H9 (cell line): ENCODE results near the gene KRT8. TPM values are rescaled to one million over a fixed set of nuclear protein-coding genes. Genes with fewer than 3 reads are reported as not detected.

Experiments used
- DNase-seq: peaks from one replicate; pipeline ENCODE4 v3.0.0-alpha.2; 2017
- H2AFZ ChIP-seq: one replicate; pipeline ENCODE4 v1.6.1; 2013; ENCODE audit warnings: mild to moderate bottlenecking, low read length, control low read depth, moderate library complexity
- H2AK5ac ChIP-seq: 2 replicates; pipeline ENCODE4 v1.6.1; 2013; ENCODE audit warnings: low read length, control low read depth, mixed read lengths; ENCODE audit not compliant: insufficient read length
- H2BK120ac ChIP-seq: one replicate; pipeline ENCODE4 v1.6.1; 2013; ENCODE audit warnings: low read depth, mild to moderate bottlenecking, low read length, control low read depth, inconsistent platforms; ENCODE audit not compliant: poor library complexity, severe bottlenecking
- H2BK12ac ChIP-seq: 2 replicates; pipeline ENCODE4 v1.6.1; 2013; ENCODE audit warnings: low read length, control low read depth, mixed read lengths, low read depth; ENCODE audit not compliant: insufficient read length
- H2BK15ac ChIP-seq: 2 replicates; pipeline ENCODE4 v1.6.1; 2013; ENCODE audit warnings: low read depth, low read length, control low read depth
- H2BK20ac ChIP-seq: one replicate; pipeline ENCODE4 v1.6.1; 2013; ENCODE audit warnings: low read depth, mild to moderate bottlenecking, low read length, control low read depth, inconsistent platforms; ENCODE audit not compliant: poor library complexity, severe bottlenecking
- H2BK5ac ChIP-seq: 2 replicates; pipeline ENCODE4 v1.6.1; 2013; ENCODE audit warnings: low read length, control low read depth, mixed read lengths; ENCODE audit not compliant: insufficient read length
- H3K14ac ChIP-seq: 2 replicates; pipeline ENCODE4 v1.6.1; 2013; ENCODE audit warnings: low read length, control low read depth; ENCODE audit not compliant: insufficient read depth
- H3K18ac ChIP-seq: 2 replicates; pipeline ENCODE4 v1.6.1; 2013; ENCODE audit warnings: low read depth, mild to moderate bottlenecking, mixed read lengths, low read length, control low read depth; ENCODE audit not compliant: insufficient read length
- H3K23ac ChIP-seq: 2 replicates; pipeline ENCODE4 v1.6.1; 2013; ENCODE audit warnings: low read length, control low read depth, mixed read lengths, low read depth; ENCODE audit not compliant: insufficient read length
- H3K23me2 ChIP-seq: 2 replicates; pipeline ENCODE4 v1.6.1; 2013; ENCODE audit warnings: low read depth, mild to moderate bottlenecking, mixed read lengths, low read length, control low read depth; ENCODE audit not compliant: insufficient read length, poor library complexity, severe bottlenecking
- H3K27ac ChIP-seq: 2 replicates; pipeline ENCODE4 v1.5.1; 2013; ENCODE audit warnings: low read length, control low read depth, mixed read lengths, low read depth; ENCODE audit not compliant: insufficient read length
- H3K27me3 ChIP-seq: 2 replicates; pipeline ENCODE4 v1.6.1; 2013; ENCODE audit warnings: low read length, control low read depth, inconsistent platforms; ENCODE audit not compliant: insufficient read depth
- H3K4ac ChIP-seq: 2 replicates; pipeline ENCODE4 v1.6.1; 2013; ENCODE audit warnings: low read depth, mild to moderate bottlenecking, control low read depth, inconsistent platforms, low read length, moderate library complexity
- H3K4me1 ChIP-seq: 2 replicates; pipeline ENCODE4 v1.6.1; 2013; ENCODE audit warnings: low read length, control low read depth, inconsistent platforms; ENCODE audit not compliant: insufficient read depth
- H3K4me2 ChIP-seq: 2 replicates; pipeline ENCODE4 v1.6.1; 2013; ENCODE audit warnings: low read length, control low read depth, mixed read lengths; ENCODE audit not compliant: insufficient read length, insufficient read depth
- H3K56ac ChIP-seq: 2 replicates; pipeline ENCODE4 v1.6.1; 2013; ENCODE audit warnings: low read depth, mild to moderate bottlenecking, mixed read lengths, low read length, control low read depth; ENCODE audit not compliant: insufficient read length
- H3K79me1 ChIP-seq: 2 replicates; pipeline ENCODE4 v1.6.1; 2013; ENCODE audit warnings: low read depth, mild to moderate bottlenecking, moderate library complexity, low read length, control low read depth, inconsistent platforms; ENCODE audit not compliant: insufficient read depth, poor library complexity, severe bottlenecking
- H3K79me2 ChIP-seq: 2 replicates; pipeline ENCODE4 v1.6.1; 2013; ENCODE audit warnings: low read length, control low read depth, inconsistent platforms; ENCODE audit not compliant: insufficient read depth
- H3K9ac ChIP-seq: 2 replicates; pipeline ENCODE4 v1.6.1; 2013; ENCODE audit warnings: low read length, control low read depth, mixed read lengths; ENCODE audit not compliant: insufficient read length; ENCODE audit errors: extremely low read depth
- H3K9me3 ChIP-seq: one replicate; pipeline ENCODE4 v1.6.1; 2013; ENCODE audit warnings: low read depth, low read length, inconsistent platforms; ENCODE audit not compliant: control insufficient read depth
- H3T11ph ChIP-seq: one replicate; pipeline ENCODE4 v1.6.1; 2013; ENCODE audit warnings: mild to moderate bottlenecking, low read length, control low read depth, inconsistent platforms
- H4K20me1 ChIP-seq: one replicate; pipeline ENCODE4 v1.6.1; 2013; ENCODE audit not compliant: control insufficient read depth, insufficient read length, insufficient read depth
- H4K5ac ChIP-seq: 2 replicates; pipeline ENCODE4 v1.6.1; 2013; ENCODE audit warnings: low read depth, mild to moderate bottlenecking, mixed read lengths, low read length, control low read depth; ENCODE audit not compliant: insufficient read length
- H4K8ac ChIP-seq: replicated peaks from 2 replicates; pipeline ENCODE4 v1.6.1; 2013; ENCODE audit warnings: low read length, control low read depth, mixed read lengths, low read depth; ENCODE audit not compliant: insufficient read length
- H4K91ac ChIP-seq: 2 replicates; pipeline ENCODE4 v1.6.1; 2013; ENCODE audit warnings: low read depth, mild to moderate bottlenecking, moderate library complexity, mixed read lengths, low read length, control low read depth; ENCODE audit not compliant: insufficient read length
- H3K27ac Mint-ChIP-seq, 3 experiments: 2 replicates in 2 of 3; 3 replicates in 1 of 3; pipeline ENCODE4 v1.8.0; 2020 to 2021; ENCODE audit warnings: mixed read lengths in 3 of 3, mild to moderate bottlenecking in 1 of 3, moderate library complexity in 1 of 3
- H3K27me3 Mint-ChIP-seq: 2 replicates; pipeline ENCODE4 v1.8.0; 2021; ENCODE audit warnings: low read depth, mild to moderate bottlenecking, moderate library complexity, mixed read lengths
- H3K36me3 Mint-ChIP-seq, 3 experiments: 2 replicates in 2 of 3; 3 replicates in 1 of 3; pipeline ENCODE4 v1.8.0; 2020 to 2021; ENCODE audit warnings: low read depth in 3 of 3, mixed read lengths in 3 of 3; ENCODE audit not compliant: insufficient read depth in 1 of 3
- H3K4me1 Mint-ChIP-seq, 2 experiments: 2 replicates each; pipeline ENCODE4 v1.8.0; 2020; ENCODE audit warnings: mixed read lengths in 2 of 2
- H3K4me3 Mint-ChIP-seq, 2 experiments: 2 replicates in 1 of 2; 3 replicates in 1 of 2; pipeline ENCODE4 v1.8.0; 2020 to 2021; ENCODE audit warnings: mild to moderate bottlenecking in 2 of 2, mixed read lengths in 2 of 2, moderate library complexity in 1 of 2
- H3K9me3 Mint-ChIP-seq, 2 experiments: 2 replicates in 1 of 2; 3 replicates in 1 of 2; pipeline ENCODE4 v1.8.0; 2020; ENCODE audit warnings: mild to moderate bottlenecking in 2 of 2, mixed read lengths in 2 of 2, moderate library complexity in 1 of 2
- CTCF ChIP-seq: fragments of 200-600 bp; sonication (generic); conservative IDR thresholded peaks from 3 replicates; pipeline ENCODE4 v1.8.0; 2021; ENCODE audit warnings: antibody characterized with exemption, mild to moderate bottlenecking
- WGBS: extraction: QIAGEN DNeasy Blood & Tissue Kit; methylation state at CpG from one replicate; pipeline ENCODE4 v1.1.7; 2013; ENCODE audit warnings: missing lambda C conversion rate, low lambda C conversion rate, mixed read lengths; ENCODE audit not compliant: insufficient read length; ENCODE audit errors: extremely low coverage; 5-methylcytosine and 5-hydroxymethylcytosine counted together
- total RNA-seq: library from RNA; stranded (reverse); gene quantifications from 2 replicates; pipeline ENCODE4 v1.2.1, GENCODE V29; 2021

KRT8 gene
- total RNA-seq, 1 experiment from 2014 or later = 244 TPM

- H3K14ac ChIP-seq = no peak overlapping the region
- no peak overlapping the region for H2AK5ac ChIP-seq
- H3K79me2 ChIP-seq = peaks cover 10% of the 10 kb centered on the region; the same call in 1 of the 2 replicates
- TF ChIP-seq CTCF = no peak
- no peak overlapping the region for H3K27ac ChIP-seq
- no peak overlapping the region for H2AFZ ChIP-seq
- H4K5ac ChIP-seq = no peak overlapping the region
- Mint-ChIP-seq H3K27me3 (no peaks in the 10 kb centered on the region), H3K36me3 (peaks cover 35 to 40% (median 37%) of the 10 kb centered on the region in 3 experiments; a peak in 6 of 7 replicates), H3K9me3 (no peaks in the 10 kb centered on the region; a peak in 1 of 5 replicates), H3K27ac (peak overlapping the region in 1 of 3 experiments; percentile 52; a peak in 1 of 7 replicates), H3K4me1 (peaks cover 28 to 34% of the 10 kb centered on the region in 2 experiments), H3K4me3 (no peak overlapping the region; a peak in 1 of 5 replicates)
- 0 out of 2 replicates have a peak, but pooled peaks cover 2% of the 10 kb centered on the region for H3K4me1 ChIP-seq
- no peak overlapping the region for H3K4ac ChIP-seq
- peaks cover 8% of the 10 kb centered on the region for H3K23me2 ChIP-seq
- DNase-seq = no peak
- no peaks in the 10 kb centered on the region for H3K9me3 ChIP-seq
- no peak overlapping the region for H3K18ac ChIP-seq
- no peak overlapping the region for H3K4me2 ChIP-seq
- no peak overlapping the region for H3K23ac ChIP-seq
- whole genome bisulfite sequencing = no CpG with 5 or more reads among the region's 7 CpGs
- H3T11ph ChIP-seq = no peak overlapping the region
- H4K8ac ChIP-seq = no peak overlapping the region
- no peak overlapping the region for H2BK120ac ChIP-seq
- no peaks in the 10 kb centered on the region for H4K20me1 ChIP-seq
- H3K79me1 ChIP-seq = peaks cover 4% of the 10 kb centered on the region
- no peak overlapping the region for H2BK20ac ChIP-seq
- no peak overlapping the region for H2BK15ac ChIP-seq
- H3K9ac ChIP-seq = no peak overlapping the region
- H2BK5ac ChIP-seq = no peak overlapping the region
- H4K91ac ChIP-seq = no peak overlapping the region
- no peaks in the 10 kb centered on the region for H3K27me3 ChIP-seq
- no peak overlapping the region for H3K56ac ChIP-seq
- H2BK12ac ChIP-seq = no peak overlapping the region
These were observed 48.4 kb upstream of the KRT8 start for GRCh38 chr12:52953181-52953841.
